Fibroblast of lung (primary cell): Measurements from ENCODE around the gene CD1D. TPM values are rescaled to one million over a fixed set of nuclear protein-coding genes. Genes with fewer than 3 reads are reported as not detected.

ENCODE experiments used
- DNase-seq, 2 donors: peaks; one replicate each; pipeline versions ENCODE4 v3.0.0 to v3.0.0-alpha.2; 2010; ENCODE audit warnings: low read depth in 2 of 2
- H2AFZ ChIP-seq: 2 replicates; pipeline ENCODE4 v1.5.1; 2012; ENCODE audit warnings: low read length, control low read depth, inconsistent platforms
- H3K27ac ChIP-seq: 2 replicates; pipeline ENCODE4 v1.5.1; 2011; ENCODE audit warnings: low read length, control low read depth; ENCODE audit not compliant: insufficient read depth
- H3K27me3 ChIP-seq: 2 replicates; pipeline ENCODE4 v1.5.1; 2011; ENCODE audit warnings: mild to moderate bottlenecking, low read length; ENCODE audit not compliant: control insufficient read depth, insufficient read depth
- H3K36me3 ChIP-seq: 2 replicates; pipeline ENCODE4 v1.5.1; 2011; ENCODE audit warnings: low read length; ENCODE audit not compliant: control insufficient read depth, insufficient read depth
- H3K4me1 ChIP-seq: 2 replicates; pipeline ENCODE4 v1.5.1; 2011; ENCODE audit warnings: low read length; ENCODE audit not compliant: control insufficient read depth, insufficient read depth; ENCODE audit errors: extremely low read depth
- H3K4me2 ChIP-seq: 2 replicates; pipeline ENCODE4 v1.5.1; 2011; ENCODE audit warnings: low read length, control low read depth; ENCODE audit not compliant: insufficient read depth; ENCODE audit errors: extremely low read depth
- H3K4me3 ChIP-seq, 4 experiments: fragments of 200-600 bp in 1 of 4; sonication (generic) in 1 of 4; replicated peaks in 1 of 4; 2 replicates each; pipeline ENCODE4 v1.5.1; 2011 to 2016; ENCODE audit warnings: low read length in 4 of 4, low read depth in 3 of 4, mild to moderate bottlenecking in 3 of 4, control low read depth in 2 of 4, inconsistent platforms in 1 of 4, mixed read lengths in 1 of 4; ENCODE audit not compliant: insufficient read depth in 1 of 4; ENCODE audit errors: control extremely low read depth in 1 of 4
- H3K79me2 ChIP-seq: 2 replicates; pipeline ENCODE4 v1.5.1; 2012; ENCODE audit warnings: mild to moderate bottlenecking, low read length, inconsistent platforms; ENCODE audit not compliant: control insufficient read depth, insufficient read depth
- H3K9ac ChIP-seq: 2 replicates; pipeline ENCODE4 v1.5.1; 2011; ENCODE audit warnings: mild to moderate bottlenecking, low read length, control low read depth; ENCODE audit not compliant: insufficient read depth
- H3K9me3 ChIP-seq: 2 replicates; pipeline ENCODE4 v1.5.1; 2012; ENCODE audit warnings: low read depth, low read length; ENCODE audit not compliant: control insufficient read depth, insufficient read depth
- H4K20me1 ChIP-seq: 2 replicates; pipeline ENCODE4 v1.5.1; 2011; ENCODE audit warnings: low read length; ENCODE audit not compliant: control insufficient read depth, insufficient read depth; ENCODE audit errors: extremely low read depth
- CTCF ChIP-seq, 2 donors: IDR thresholded peaks in 1 of 2; conservative IDR thresholded peaks in 1 of 2; 1 replicate in 1 of 2; 2 replicates in 1 of 2; pipeline ENCODE4 v1.5.1; 2011 to 2012; ENCODE audit warnings: low read length in 2 of 2, control low read depth in 1 of 2, inconsistent platforms in 1 of 2, low read depth in 1 of 2, mild to moderate bottlenecking in 1 of 2
- EZH2 ChIP-seq: IDR thresholded peaks from 2 replicates; pipeline ENCODE4 v1.5.1; 2012; ENCODE audit warnings: low read length, control low read depth, mild to moderate bottlenecking; ENCODE audit errors: missing control alignments
- polyA plus RNA-seq, 2 donors: library from polyadenylated mRNA; depleted of rRNA in 1 of 2; stranded (reverse) in 1 of 2; unstranded in 1 of 2; fragments of >200 nt; gene quantifications; 2 replicates each; pipeline ENCODE4 v1.2.1, GENCODE V29; 2011 to 2012; ENCODE audit warnings: missing spikeins in 1 of 2
- total RNA-seq: library from RNA; depleted of rRNA; stranded (reverse); fragments of >200 nt; gene quantifications from 2 replicates; pipeline ENCODE4 v1.2.1, GENCODE V29; 2014

The CD1D gene
- total and polyA plus RNA-seq, 2 donors (not counting 1 experiment from before 2014, with no cell fraction given) = 0.66 TPM; not detected in 1

GRCh38 chr1:158153179-158153578 lies 27.5 kb upstream of the CD1D start:
- DNase-seq = no peak
- no peaks in the 10 kb centered on the region for H4K20me1 ChIP-seq
- H3K27me3 ChIP-seq = no peaks in the 10 kb centered on the region
- H3K9ac ChIP-seq = no peak overlapping the region
- TF ChIP-seq CTCF (conservative IDR thresholded peaks at IDR 0.05 in 1 of 2, IDR thresholded peaks at IDR 0.05 in 1 of 2; ENCODE audit: low read depth in 1 of 2, low read length in 2 of 2) (no peak), EZH2 (no peak)
- H3K4me2 ChIP-seq = no peak overlapping the region
- no peaks in the 10 kb centered on the region for H3K36me3 ChIP-seq
- H3K4me1 ChIP-seq = no peaks in the 10 kb centered on the region
- no peaks in the 10 kb centered on the region for H3K9me3 ChIP-seq
- no peak overlapping the region for H2AFZ ChIP-seq
- no peak overlapping the region for H3K4me3 ChIP-seq
- H3K27ac ChIP-seq = no peak overlapping the region
- no peaks in the 10 kb centered on the region for H3K79me2 ChIP-seq

GRCh38 chr1:158153746-158154444 lies 26.8 kb upstream of the CD1D start:
- H3K36me3 ChIP-seq = no peaks in the 10 kb centered on the region
- H3K4me2 ChIP-seq = no peak overlapping the region
- H2AFZ ChIP-seq = no peak overlapping the region

GRCh38 chr1:158154501-158154900 lies 26.2 kb upstream of the CD1D start:
- H4K20me1 ChIP-seq = no peaks in the 10 kb centered on the region
- DNase-seq = no peak
- H3K9ac ChIP-seq = no peak overlapping the region
- no peaks in the 10 kb centered on the region for H3K9me3 ChIP-seq
- H3K4me1 ChIP-seq = no peaks in the 10 kb centered on the region
- no peak overlapping the region for H3K4me3 ChIP-seq
- no peak overlapping the region for H2AFZ ChIP-seq
- TF ChIP-seq EZH2 = no peak
- TF ChIP-seq CTCF (conservative IDR thresholded peaks at IDR 0.05 in 1 of 2, IDR thresholded peaks at IDR 0.05 in 1 of 2; ENCODE audit: low read depth in 1 of 2, low read length in 2 of 2) = no peak
- H3K79me2 ChIP-seq = no peaks in the 10 kb centered on the region
- no peak overlapping the region for H3K4me2 ChIP-seq
- no peaks in the 10 kb centered on the region for H3K36me3 ChIP-seq
- no peaks in the 10 kb centered on the region for H3K27me3 ChIP-seq
- no peak overlapping the region for H3K27ac ChIP-seq

More at GRCh38 chr1:158153746-158154444, 26.8 kb upstream of the CD1D start:
- no peak for DNase-seq
- Histone ChIP-seq H3K79me2 (no peaks in the 10 kb centered on the region), H3K27ac (no peak overlapping the region), H4K20me1 (no peaks in the 10 kb centered on the region), H3K9me3 (no peaks in the 10 kb centered on the region), H3K27me3 (no peaks in the 10 kb centered on the region), H3K4me3 (no peak overlapping the region), H3K4me1 (no peaks in the 10 kb centered on the region), H3K9ac (no peak overlapping the region)
- no peak for TF ChIP-seq CTCF (conservative IDR thresholded peaks at IDR 0.05 in 1 of 2, IDR thresholded peaks at IDR 0.05 in 1 of 2; ENCODE audit: low read depth in 1 of 2, low read length in 2 of 2)
- no peak for TF ChIP-seq EZH2
